Liver (tissue), 9 donors: ENCODE data around the gene DOCK6. TPM values are rescaled to one million over a fixed set of nuclear protein-coding genes. Genes with fewer than 3 reads are reported as not detected.

ENCODE experiments used
- DNase-seq: peaks from one replicate; pipeline ENCODE4 v3.0.0-alpha.2; 2017; ENCODE audit warnings: low spot score
- H3K27ac ChIP-seq, 2 donors: one replicate each; pipeline ENCODE4 v1.7.0; 2013; ENCODE audit warnings: inconsistent platforms in 2 of 2, low read length in 2 of 2, control low read depth in 1 of 2, low read depth in 1 of 2, mild to moderate bottlenecking in 1 of 2
- H3K27me3 ChIP-seq, 4 donors: one replicate each; pipeline versions ENCODE4 v1.6.1 to v1.7.0; 2013; ENCODE audit warnings: low read length in 3 of 4, inconsistent platforms in 1 of 4, mild to moderate bottlenecking in 1 of 4, moderate library complexity in 1 of 4; ENCODE audit not compliant: control insufficient read depth in 4 of 4, insufficient read depth in 4 of 4
- H3K36me3 ChIP-seq, 4 donors: one replicate each; pipeline versions ENCODE4 v1.6.1 to v1.7.0; 2013; ENCODE audit warnings: low read length in 3 of 4, mild to moderate bottlenecking in 3 of 4, low read depth in 1 of 4, moderate library complexity in 1 of 4; ENCODE audit not compliant: control insufficient read depth in 4 of 4, insufficient read depth in 3 of 4
- H3K4me1 ChIP-seq, 4 donors: one replicate each; pipeline versions ENCODE4 v1.6.1 to v1.7.0; 2013; ENCODE audit warnings: low read length in 3 of 4, mild to moderate bottlenecking in 3 of 4, moderate library complexity in 1 of 4; ENCODE audit not compliant: control insufficient read depth in 4 of 4, insufficient read depth in 4 of 4
- H3K4me3 ChIP-seq, 3 donors: one replicate each; pipeline versions ENCODE4 v1.6.1 to v1.7.0; 2013; ENCODE audit warnings: low read length in 3 of 3, control low read depth in 1 of 3, low read depth in 1 of 3, mild to moderate bottlenecking in 1 of 3
- H3K9ac ChIP-seq, 2 donors: one replicate each; pipeline ENCODE4 v1.7.0; 2013; ENCODE audit warnings: low read length in 2 of 2, mild to moderate bottlenecking in 2 of 2, moderate library complexity in 2 of 2, control low read depth in 1 of 2, low read depth in 1 of 2
- H3K9me3 ChIP-seq, 4 donors: one replicate each; pipeline versions ENCODE4 v1.6.1 to v1.7.0; 2013; ENCODE audit warnings: low read length in 3 of 4; ENCODE audit not compliant: control insufficient read depth in 4 of 4
- ATF3 ChIP-seq: IDR thresholded peaks from 2 replicates; pipeline ENCODE4 v1.6.1; 2016; ENCODE audit warnings: antibody characterized with exemption
- CTCF ChIP-seq: fragments of 150-350 bp; IDR thresholded peaks from 2 replicates; pipeline ENCODE4 v1.5.1; 2017; ENCODE audit warnings: improper control_type of control experiment, low read depth, low read length; ENCODE audit not compliant: missing input control
- EGR1 ChIP-seq, 2 donors: IDR thresholded peaks; 2 replicates each; pipeline ENCODE4 v1.6.1; 2016 to 2018; ENCODE audit warnings: antibody characterized with exemption in 2 of 2, low read depth in 2 of 2
- FOXA1 ChIP-seq: IDR thresholded peaks from 2 replicates; pipeline ENCODE4 v1.6.1; 2016; ENCODE audit warnings: antibody characterized with exemption
- FOXA2 ChIP-seq: IDR thresholded peaks from 2 replicates; pipeline ENCODE4 v1.6.1; 2016; ENCODE audit warnings: antibody characterized with exemption
- GABPA ChIP-seq, 2 donors: IDR thresholded peaks in 1 of 2; conservative IDR thresholded peaks in 1 of 2; 2 replicates each; pipeline ENCODE4 v1.6.1; 2016; ENCODE audit warnings: antibody characterized with exemption in 2 of 2, mild to moderate bottlenecking in 1 of 2, moderate library complexity in 1 of 2
- HNF4A ChIP-seq, 2 donors: conservative IDR thresholded peaks; 2 replicates each; pipeline ENCODE4 v1.6.1; 2016; ENCODE audit warnings: antibody characterized with exemption in 2 of 2, mild to moderate bottlenecking in 2 of 2
- HNF4G ChIP-seq: IDR thresholded peaks from 2 replicates; pipeline ENCODE4 v1.6.1; 2016; ENCODE audit warnings: antibody characterized with exemption
- MAX ChIP-seq: IDR thresholded peaks from 2 replicates; pipeline ENCODE4 v1.6.1; 2016; ENCODE audit warnings: antibody characterized with exemption
- NR2F2 ChIP-seq: IDR thresholded peaks from 2 replicates; pipeline ENCODE4 v1.6.1; 2016; ENCODE audit warnings: antibody characterized with exemption
- RAD21 ChIP-seq, 2 donors: IDR thresholded peaks; 2 replicates each; pipeline ENCODE4 v1.6.1; 2016; ENCODE audit warnings: antibody characterized with exemption in 2 of 2, mild to moderate bottlenecking in 2 of 2
- RXRA ChIP-seq, 2 donors: IDR thresholded peaks; 2 replicates each; pipeline ENCODE4 v1.6.1; 2017 to 2018; ENCODE audit warnings: antibody characterized with exemption in 2 of 2, mild to moderate bottlenecking in 1 of 2
- SP1 ChIP-seq: IDR thresholded peaks from 2 replicates; pipeline ENCODE4 v1.6.1; 2018; ENCODE audit warnings: antibody characterized with exemption, mild to moderate bottlenecking
- TAF1 ChIP-seq: conservative IDR thresholded peaks from 2 replicates; pipeline ENCODE4 v1.6.1; 2016; ENCODE audit warnings: antibody characterized with exemption, mild to moderate bottlenecking
- YY1 ChIP-seq: IDR thresholded peaks from 2 replicates; pipeline ENCODE4 v1.6.1; 2016; ENCODE audit warnings: antibody characterized with exemption, mild to moderate bottlenecking
- ZBTB33 ChIP-seq: IDR thresholded peaks from 2 replicates; pipeline ENCODE4 v1.6.1; 2016; ENCODE audit warnings: antibody characterized with exemption
- WGBS: extraction: QIAGEN DNeasy Blood & Tissue Kit; methylation state at CpG from one replicate; pipeline ENCODE4 v1.1.7; 2013; 5-methylcytosine and 5-hydroxymethylcytosine counted together
- polyA plus RNA-seq, 2 donors: library from polyadenylated mRNA; stranded (reverse) in 1 of 2; unstranded in 1 of 2; fragments of 200-250 nt in 1 of 2; fragments of >200 nt in 1 of 2; fragmentation: Nextera tagmentation in 1 of 2; extraction: Ambion mirVana in 1 of 2; gene quantifications; one replicate each; pipeline versions ENCODE4 v1.2.1 to v1.2.3, GENCODE V29; 2013 to 2015
- total RNA-seq, 2 donors: library from RNA; depleted of rRNA; stranded (reverse); fragments of >200 nt; gene quantifications; one replicate each; pipeline ENCODE4 v1.2.3, GENCODE V29; 2014
- donor health status: healthy.
- donor health status: healthy.
- donor health status: healthy.
- donor health status: healthy.
- donor health status: healthy.

DOCK6 gene
- total and polyA plus RNA-seq, 4 donors: 4.9 to 15.8 (median 13.7) TPM

GRCh38 chr19:11176466-11177193, 85.7 kb downstream of the DOCK6 start:
- DNase-seq: no peak
- Histone ChIP-seq H3K27me3 (no peaks in the 10 kb centered on the region), H3K36me3 (peaks cover 4 to 42% (median 15%) of the 10 kb centered on the region in 4 donors), H3K4me3 (no peak overlapping the region), H3K9me3 (no peaks in the 10 kb centered on the region), H3K9ac (no peak overlapping the region), H3K27ac (no peak overlapping the region), H3K4me1 (peaks cover 3 to 10% (median 7%) of the 10 kb centered on the region in 4 donors)
- 94% methylated on average over 18 of the region's 18 CpGs for WGBS
- no peak for TF ChIP-seq RAD21 (IDR thresholded peaks at IDR 0.05)
- TF ChIP-seq MAX: no peak
- no peak for TF ChIP-seq GABPA (IDR thresholded peaks at IDR 0.05 in 1 of 2, conservative IDR thresholded peaks at IDR 0.05 in 1 of 2)
- TF ChIP-seq ZBTB33: no peak
- TF ChIP-seq HNF4G: no peak
- no peak for TF ChIP-seq NR2F2
- no peak for TF ChIP-seq RXRA (IDR thresholded peaks at IDR 0.05)
- TF ChIP-seq CTCF: no peak
- no peak for TF ChIP-seq ATF3
- TF ChIP-seq SP1: no peak
- no peak for TF ChIP-seq EGR1 (IDR thresholded peaks at IDR 0.05; ENCODE audit: low read depth in 2 of 2)
- no peak for TF ChIP-seq TAF1
- TF ChIP-seq FOXA1: no peak
- no peak for TF ChIP-seq HNF4A (conservative IDR thresholded peaks at IDR 0.05)

GRCh38 chr19:11175920-11176319, 86.4 kb downstream of the DOCK6 start:
- Histone ChIP-seq H3K9me3 (no peaks in the 10 kb centered on the region), H3K27ac (no peak overlapping the region), H3K4me3 (no peak overlapping the region), H3K27me3 (no peaks in the 10 kb centered on the region), H3K9ac (no peak overlapping the region), H3K36me3 (peaks cover 4 to 42% (median 15%) of the 10 kb centered on the region in 4 donors), H3K4me1 (peaks cover 3 to 17% (median 8%) of the 10 kb centered on the region in 4 donors)
- no peak for TF ChIP-seq ATF3
- no peak for TF ChIP-seq HNF4G
- TF ChIP-seq CTCF: no peak
- TF ChIP-seq YY1: no peak
- TF ChIP-seq EGR1 (IDR thresholded peaks at IDR 0.05; ENCODE audit: low read depth in 2 of 2): no peak
- TF ChIP-seq SP1: no peak
- TF ChIP-seq MAX: no peak
- TF ChIP-seq NR2F2: no peak
- no peak for TF ChIP-seq FOXA2
- TF ChIP-seq RXRA (IDR thresholded peaks at IDR 0.05): no peak
- WGBS: 94% methylated on average over 7 of the region's 7 CpGs
- DNase-seq: no peak
